Mammary epithelial cell (primary cell): ENCODE results near the gene KCNMA1.

Source experiments
- CTCF ChIP-seq, 2 donors: IDR thresholded peaks in 1 of 2; conservative IDR thresholded peaks in 1 of 2; 2 replicates each; pipeline ENCODE4 v1.5.1; 2011 to 2012; ENCODE audit warnings: inconsistent platforms in 2 of 2, low read length in 2 of 2, mild to moderate bottlenecking in 2 of 2, control low read depth in 1 of 2, low read depth in 1 of 2; ENCODE audit not compliant: insufficient read depth in 1 of 2; ENCODE audit errors: extremely low read depth in 1 of 2
- EZH2 ChIP-seq: IDR thresholded peaks from 2 replicates; pipeline ENCODE4 v1.6.1; 2012; ENCODE audit warnings: low read length, inconsistent platforms, borderline replicate concordance

GRCh38 chr10:77524281-77524711 lies 113.3 kb downstream of the KCNMA1 start:
- TF ChIP-seq CTCF (conservative IDR thresholded peaks at IDR 0.05 in 1 of 2, IDR thresholded peaks at IDR 0.05 in 1 of 2; ENCODE audit: extremely low read depth in 1 of 2, insufficient read depth in 1 of 2, low read depth in 1 of 2, low read length in 2 of 2) = no peak
- TF ChIP-seq EZH2 = no peak
